Heart left ventricle (tissue), 16 donors: ENCODE measurements around the gene UBE2E3. TPM values are rescaled to one million over a fixed set of nuclear protein-coding genes. Genes with fewer than 3 reads are reported as not detected.
"Not testable (repeated sequence)": the region's sequence is repeated elsewhere in the genome, so short reads cannot be mapped to it uniquely, and the experiment has no call there.

Experiments
- ATAC-seq, 4 donors: fragments of 200-7000 bp; cut with Tn5 transposase; one replicate each; pipeline ENCODE4 v1.9.1; 2020 to 2022; ENCODE audit warnings: moderate library complexity in 4 of 4, mild to moderate bottlenecking in 3 of 4, moderate number of reproducible peaks in 1 of 4
- DNase-seq, 5 donors: peaks; one replicate each; pipeline ENCODE4 v3.0.0-alpha.2; 2020
- H3K27ac ChIP-seq, 12 donors: fragments of 200-600 bp; sonication (generic) in 4 of 12; one replicate each; pipeline versions ENCODE4 v1.5.0 to v1.8.0; 2016 to 2022; ENCODE audit warnings: mild to moderate bottlenecking in 2 of 12
- H3K27me3 ChIP-seq, 9 donors: fragments of 200-600 bp; sonication (generic) in 2 of 9; one replicate each; pipeline versions ENCODE4 v1.5.1 to v1.8.0; 2016 to 2022; ENCODE audit warnings: mild to moderate bottlenecking in 3 of 9
- H3K36me3 ChIP-seq, 9 donors: fragments of 200-600 bp; sonication (generic) in 2 of 9; one replicate each; pipeline versions ENCODE4 v1.5.0 to v1.8.0; 2018 to 2022; ENCODE audit warnings: mild to moderate bottlenecking in 2 of 9
- H3K4me1 ChIP-seq, 12 donors: fragments of 200-600 bp; sonication (generic) in 4 of 12; one replicate each; pipeline versions ENCODE4 v1.5.0 to v1.8.0; 2016 to 2022; ENCODE audit warnings: mild to moderate bottlenecking in 3 of 12
- H3K4me3 ChIP-seq, 12 donors: fragments of 200-600 bp; sonication (generic) in 4 of 12; one replicate each; pipeline versions ENCODE4 v1.5.0 to v1.8.0; 2017 to 2022; ENCODE audit warnings: mild to moderate bottlenecking in 9 of 12, moderate library complexity in 4 of 12
- H3K9me3 ChIP-seq, 12 donors: fragments of 200-600 bp; sonication (generic) in 4 of 12; one replicate each; pipeline versions ENCODE4 v1.5.0 to v1.8.0; 2016 to 2022; ENCODE audit warnings: mild to moderate bottlenecking in 1 of 12
- CTCF ChIP-seq, 12 donors: fragments of 200-600 bp; sonication (generic) in 4 of 12; IDR thresholded peaks; one replicate each; pipeline versions ENCODE4 v1.5.0 to v1.8.0; 2018 to 2022; ENCODE audit warnings: antibody characterized with exemption in 12 of 12, mild to moderate bottlenecking in 5 of 12
- POLR2A ChIP-seq, 2 donors: fragments of 450-650 bp; IDR thresholded peaks; one replicate each; pipeline ENCODE4 v1.6.1; 2017; ENCODE audit warnings: antibody characterized with exemption in 2 of 2, mild to moderate bottlenecking in 2 of 2, moderate library complexity in 2 of 2
- WGBS, 4 donors: extraction: QIAGEN DNeasy Blood & Tissue Kit in 2 of 4; methylation state at CpG; one replicate each; pipeline versions ENCODE4 v1.1.5 to v1.1.7; 2013 to 2018; 5-methylcytosine and 5-hydroxymethylcytosine counted together
- intact Hi-C, 10 donors: fragments of 100-400 bp; cut with DNase I; formaldehyde crosslinking; loops; one replicate each; pipeline versions ENCODE4 v1.11.1 to v1.14.2; 2022
- polyA plus RNA-seq, 2 donors: library from polyadenylated mRNA; stranded (reverse); fragments of 200-250 nt; gene quantifications; one replicate each; pipeline ENCODE4 v1.2.3, GENCODE V29; 2013
- total RNA-seq, 9 donors: library from RNA; depleted of rRNA in 2 of 9; stranded (reverse); fragments of >200 nt in 2 of 9; fragmentation: NEBNext Ultra II Directional in 3 of 9; extraction: Animal tissue kit (Norgen Biotek cat#: 25700) in 3 of 9; gene quantifications; one replicate each; pipeline versions ENCODE4 v1.1.0 to v1.2.4, GENCODE V29; 2016 to 2023
- donor health status: ischemic (EF 13 %, LVEDD 7.1; RV severe dilation, severe dysfunction).
- donor health status: healthy with polysubstance abuse.
- donor health status: DM: no; HTN: yes; CAD: no.
- donor health status: DM: no; HTN: no; CAD: no.
- donor health status: ischemic (EF 25% LVEDD 6.9; RV normal size, moderate dysfunction).
- donor health status: ischemic (EF 25% LVEDD 5.7; RV mildly dilated, moderate dysfunction).
- donor health status: healthy.
- donor health status: DM: yes; HTN: yes; CAD: no.
- donor health status: ischemic (EF 35%, LVEDD 5.7; RV mildly dilated, moderate dysfunction).
- donor health status: nonischemic (EF 11% LVEDD 7.7; RV severe dilation, severe dysfunction).
- donor health status: DM: yes; HTN: yes; CAD: no.
- donor health status: PGD.
- donor health status: ischemic (EF 29% LVEDD 5.4; RV normal size, mild dysfunction).
- donor health status: nonischemic (EF 23%, LVEDD 6.1; RV moderate dilation, normal function).

The UBE2E3 gene
- total and polyA plus RNA-seq, 11 donors, result 27.0 to 66.5 (median 52.0) TPM

GRCh38 chr2:181036848-181037603 lies 56.6 kb downstream of the UBE2E3 start:
- Histone ChIP-seq H3K4me3 (no peak overlapping the region), H3K4me1 (peaks cover 0 to 6% (median 0%) of the 10 kb centered on the region in 12 donors), H3K27ac (no peak overlapping the region), H3K9me3 (no peaks in the 10 kb centered on the region), H3K36me3 (no peaks in the 10 kb centered on the region), H3K27me3 (no peaks in the 10 kb centered on the region)
- TF ChIP-seq POLR2A (IDR thresholded peaks at IDR 0.05), result no peak
- no peak for TF ChIP-seq CTCF (IDR thresholded peaks at IDR 0.05)
- intact Hi-C loops, result no loop called here
- WGBS, 4 donors, result 77 to 87% (median 80%) methylated on average over 4 of the region's 4 CpGs
- DNase-seq, result no peak
- no peak for ATAC-seq

- no peak overlapping the region for H3K27ac ChIP-seq
- 97 to 100% (median 98%) methylated on average over 1 of the region's 1 CpG for WGBS, 4 donors
- TF ChIP-seq POLR2A (IDR thresholded peaks at IDR 0.05), result no peak
- TF ChIP-seq CTCF (IDR thresholded peaks at IDR 0.05), result no peak
- H3K9me3 ChIP-seq, result no peaks in the 10 kb centered on the region
- peaks cover 0 to 7% (median 1%) of the 10 kb centered on the region in 12 donors for H3K4me1 ChIP-seq
- H3K4me3 ChIP-seq, result no peak overlapping the region
- H3K36me3 ChIP-seq, result no peaks in the 10 kb centered on the region
- DNase-seq, result no peak
- intact Hi-C loops, result no loop called here
- ATAC-seq, result no peak
- no peaks in the 10 kb centered on the region for H3K27me3 ChIP-seq
Observed at GRCh38 chr2:181037922-181038321, 57.5 kb downstream of the UBE2E3 start.

GRCh38 chr2:181038796-181039195 lies 58.4 kb downstream of the UBE2E3 start:
- H3K9me3 ChIP-seq, result no peaks in the 10 kb centered on the region
- H3K27me3 ChIP-seq, result no peaks in the 10 kb centered on the region
- DNase-seq (no peak), ATAC-seq (no peak)
- WGBS, 4 donors, result 91 to 97% (median 94%) methylated on average over 4 of the region's 4 CpGs
- TF ChIP-seq CTCF (IDR thresholded peaks at IDR 0.05) (no peak), POLR2A (IDR thresholded peaks at IDR 0.05) (no peak)
- H3K27ac ChIP-seq, result no peak overlapping the region
- H3K4me1 ChIP-seq, result peaks cover 0 to 7% (median 1%) of the 10 kb centered on the region in 12 donors
- intact Hi-C loops, result no loop called here
- no peak overlapping the region for H3K4me3 ChIP-seq
- H3K36me3 ChIP-seq, result no peaks in the 10 kb centered on the region

GRCh38 chr2:181040839-181041238 lies 60.4 kb downstream of the UBE2E3 start:
- ATAC-seq, intact Hi-C loops, H3K27ac ChIP-seq, H3K9me3 ChIP-seq, DNase-seq, H3K27me3 ChIP-seq, H3K36me3 ChIP-seq, H3K4me3 ChIP-seq: not testable (repeated sequence)
- peaks cover 0 to 18% (median 1%) of the 10 kb centered on the region in 12 donors for H3K4me1 ChIP-seq
- WGBS, 4 donors, result 94 to 97% (median 94%) methylated on average over 11 of the region's 11 CpGs

GRCh38 chr2:181041661-181042060 lies 61.3 kb downstream of the UBE2E3 start:
- Histone ChIP-seq H3K36me3 (no peaks in the 10 kb centered on the region), H3K4me3 (no peak overlapping the region), H3K27ac (no peak overlapping the region), H3K4me1 (peaks cover 0 to 23% (median 1%) of the 10 kb centered on the region in 12 donors), H3K27me3 (no peaks in the 10 kb centered on the region), H3K9me3 (no peaks in the 10 kb centered on the region)
- intact Hi-C loops, result no loop called here
- no peak for DNase-seq
- ATAC-seq, result no peak
- TF ChIP-seq POLR2A (IDR thresholded peaks at IDR 0.05) (no peak), CTCF (IDR thresholded peaks at IDR 0.05) (no peak)
- WGBS, 4 donors, result 73 to 90% (median 85%) methylated on average over 2 of the region's 2 CpGs
